Naive B cell (primary cell): ENCODE results near the gene BAIAP2L1. TPM values are rescaled to one million over a fixed set of nuclear protein-coding genes. Genes with fewer than 3 reads are reported as not detected.

Experiments used
- ATAC-seq, 2 donors: fragments of 150-1000 bp; cut with Tn5 transposase; 2 replicates each; pipeline ENCODE4 v1.10.0; 2021; ENCODE audit warnings: low read depth in 2 of 2, mild to moderate bottlenecking in 2 of 2, moderate library complexity in 2 of 2
- DNase-seq: peaks from one replicate; pipeline ENCODE4 v3.0.0; 2022
- H3K27ac Mint-ChIP-seq, 6 donors: one replicate each; pipeline ENCODE4 v1.8.0; 2020 to 2022; ENCODE audit warnings: mild to moderate bottlenecking in 6 of 6, mixed read lengths in 6 of 6, moderate library complexity in 5 of 6, inconsistent platforms in 2 of 6
- H3K27me3 Mint-ChIP-seq, 3 donors: one replicate each; pipeline ENCODE4 v1.8.0; 2021 to 2022; ENCODE audit warnings: mixed read lengths in 3 of 3, mild to moderate bottlenecking in 1 of 3
- H3K36me3 Mint-ChIP-seq, 2 donors: one replicate each; pipeline ENCODE4 v1.8.0; 2020 to 2022; ENCODE audit warnings: mixed read lengths in 2 of 2, inconsistent platforms in 1 of 2, mild to moderate bottlenecking in 1 of 2
- H3K4me1 Mint-ChIP-seq, 3 donors: one replicate each; pipeline ENCODE4 v1.8.0; 2020 to 2022; ENCODE audit warnings: mixed read lengths in 3 of 3, inconsistent platforms in 1 of 3, mild to moderate bottlenecking in 1 of 3, moderate library complexity in 1 of 3
- H3K4me3 Mint-ChIP-seq, 8 donors: one replicate each; pipeline ENCODE4 v1.8.0; 2020 to 2022; ENCODE audit warnings: mild to moderate bottlenecking in 8 of 8, mixed read lengths in 8 of 8, moderate library complexity in 8 of 8, inconsistent platforms in 2 of 8
- H3K9me3 Mint-ChIP-seq, 7 donors: one replicate each; pipeline ENCODE4 v1.8.0; 2020 to 2022; ENCODE audit warnings: mixed read lengths in 7 of 7, mild to moderate bottlenecking in 5 of 7, inconsistent platforms in 2 of 7, moderate library complexity in 1 of 7
- polyA plus RNA-seq, 6 donors: library from polyadenylated mRNA; unstranded; fragments of 300-500 nt; fragmentation: Illumina TruSeq; gene quantifications; one replicate each; pipeline ENCODE4 v1.2.3, GENCODE V29; 2021; ENCODE audit warnings: low read depth in 6 of 6

Gene BAIAP2L1
- polyA plus RNA-seq, 6 donors from 2014 or later: 0.29 to 2.1 (median 1.6) TPM

DNA sequence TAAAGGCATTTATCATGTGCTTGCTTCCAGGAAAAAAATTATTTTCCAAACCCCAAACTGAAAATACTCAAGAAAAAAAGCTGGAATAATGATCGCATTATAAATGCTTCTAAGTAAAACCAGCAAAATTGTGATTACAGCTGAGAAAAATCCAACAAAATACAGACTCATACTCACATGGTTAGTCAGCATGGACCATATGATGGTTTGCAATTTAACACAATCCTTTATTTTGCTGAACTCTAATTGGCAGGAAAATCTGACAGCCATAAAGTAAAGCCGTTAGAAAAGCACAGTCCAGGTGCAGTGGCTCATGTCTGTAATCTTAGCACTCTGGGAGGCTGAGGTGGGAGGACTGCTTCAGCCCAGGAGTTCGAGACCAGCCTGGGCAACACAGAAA lies 59.8 kb downstream of the BAIAP2L1 start:
- Mint-ChIP-seq H3K36me3 (no peaks in the 10 kb centered on the region), H3K4me1 (no peaks in the 10 kb centered on the region), H3K27ac (peak overlapping the region in 1 of 6 donors; percentile 9), H3K4me3 (no peak overlapping the region), H3K27me3 (peaks cover 0 to 4% (median 0%) of the 10 kb centered on the region in 3 donors), H3K9me3 (peaks cover 0 to 12% (median 5%) of the 10 kb centered on the region in 7 donors)
- DNase-seq: no peak
- ATAC-seq: no peak

DNA sequence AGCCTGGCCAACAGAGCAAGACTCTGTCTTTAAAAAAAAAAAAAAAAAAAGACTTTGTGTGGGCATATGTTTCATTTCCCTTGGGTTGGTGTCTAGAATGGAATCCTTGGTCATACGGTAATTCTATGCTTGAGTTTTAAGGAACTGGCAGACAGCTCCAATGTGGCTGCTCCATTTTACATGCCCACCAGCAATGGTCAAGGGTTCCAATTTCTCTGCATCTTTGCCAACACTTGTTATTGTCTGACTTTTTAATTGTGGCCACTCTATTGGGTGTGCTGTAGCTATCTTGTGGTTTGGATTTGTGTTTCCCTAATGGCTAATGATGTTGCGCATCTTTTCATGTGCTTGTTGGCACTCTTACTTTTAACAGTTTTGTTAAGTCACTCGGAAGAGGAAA lies 61.8 kb downstream of the BAIAP2L1 start:
- H3K9me3 Mint-ChIP-seq: peaks cover 0 to 12% (median 5%) of the 10 kb centered on the region in 7 donors
- no peak overlapping the region for H3K27ac Mint-ChIP-seq
- no peaks in the 10 kb centered on the region for H3K36me3 Mint-ChIP-seq
- ATAC-seq (no peak), DNase-seq (no peak)
- H3K4me3 Mint-ChIP-seq: no peak overlapping the region
- H3K4me1 Mint-ChIP-seq: no peaks in the 10 kb centered on the region
- peaks cover 4 to 8% (median 6%) of the 10 kb centered on the region in 3 donors for H3K27me3 Mint-ChIP-seq

- H3K27me3 Mint-ChIP-seq: peaks cover 4 to 8% (median 6%) of the 10 kb centered on the region in 3 donors
- H3K27ac Mint-ChIP-seq: no peak overlapping the region
- ATAC-seq (no peak), DNase-seq (no peak)
- H3K36me3 Mint-ChIP-seq: no peaks in the 10 kb centered on the region
- H3K4me1 Mint-ChIP-seq: no peaks in the 10 kb centered on the region
- H3K9me3 Mint-ChIP-seq: peaks cover 0 to 12% (median 5%) of the 10 kb centered on the region in 7 donors
- H3K4me3 Mint-ChIP-seq: no peak overlapping the region
Observed at GRCh38 chr7:98338441-98338840, 62.4 kb downstream of the BAIAP2L1 start.

DNA sequence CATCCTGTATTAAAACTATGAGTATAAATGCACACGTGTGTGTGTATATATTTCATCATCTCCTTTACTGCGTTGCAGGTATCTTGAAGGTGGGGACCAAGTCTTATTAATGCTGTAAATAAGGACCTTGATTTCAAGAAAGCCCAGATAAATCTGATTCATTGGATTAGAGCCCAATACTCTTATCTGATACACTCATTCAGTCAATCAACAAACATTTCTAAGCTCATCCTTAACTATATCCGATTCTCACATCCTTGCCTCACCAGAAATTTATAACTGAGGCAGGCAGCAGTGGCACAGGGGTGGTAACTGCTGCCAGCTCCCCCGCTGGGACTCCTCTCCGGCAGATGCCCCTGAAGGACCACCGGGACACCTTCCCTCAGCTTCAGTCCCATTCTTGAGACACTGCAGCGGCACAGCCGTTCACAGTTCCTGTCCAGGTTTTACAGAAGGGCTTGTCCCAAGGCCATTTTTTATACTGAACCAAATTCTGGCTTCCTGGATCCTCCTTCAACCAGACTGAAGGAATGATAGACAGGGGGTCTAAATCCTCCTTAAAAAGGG lies 65.4 kb downstream of the BAIAP2L1 start:
- peak overlapping the region in 2 of 6 donors; percentile 5 to 44 for H3K27ac Mint-ChIP-seq
- H3K36me3 Mint-ChIP-seq: peaks cover 5 to 7% of the 10 kb centered on the region in 2 donors
- H3K4me1 Mint-ChIP-seq: no peaks in the 10 kb centered on the region
- H3K27me3 Mint-ChIP-seq: peaks cover 8 to 9% (median 8%) of the 10 kb centered on the region in 3 donors
- no peak for DNase-seq
- no peak overlapping the region for H3K4me3 Mint-ChIP-seq
- peaks cover 0 to 18% (median 5%) of the 10 kb centered on the region in 7 donors for H3K9me3 Mint-ChIP-seq
- ATAC-seq: no peak

DNA sequence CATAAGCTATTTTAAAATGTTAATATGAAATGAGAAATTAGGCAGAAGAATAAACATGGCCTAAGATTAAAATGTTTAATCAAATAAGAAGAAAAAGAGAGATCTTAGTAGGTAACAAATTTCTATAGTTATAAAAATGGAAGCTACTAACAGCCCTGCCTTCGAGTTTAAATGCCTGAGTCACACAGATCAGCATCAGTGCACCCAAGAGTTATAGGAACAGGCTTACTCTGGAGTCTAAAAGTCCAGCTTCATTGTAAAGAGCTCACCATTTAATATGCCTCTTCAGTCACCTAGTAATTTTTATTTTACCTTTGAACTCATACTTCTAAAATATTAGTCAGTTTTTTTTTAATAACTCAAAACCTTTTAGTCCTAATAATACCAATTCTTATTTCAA lies 66.8 kb downstream of the BAIAP2L1 start:
- no peak overlapping the region for H3K27ac Mint-ChIP-seq
- ATAC-seq (no peak), DNase-seq (no peak)
- peaks cover 0 to 12% (median 4%) of the 10 kb centered on the region in 7 donors for H3K9me3 Mint-ChIP-seq
- H3K4me3 Mint-ChIP-seq: no peak overlapping the region
- H3K36me3 Mint-ChIP-seq: peaks cover 5 to 15% of the 10 kb centered on the region in 2 donors
- H3K27me3 Mint-ChIP-seq: peaks cover 8 to 19% (median 12%) of the 10 kb centered on the region in 3 donors
- peaks cover 0 to under 1% (median 0%) of the 10 kb centered on the region in 3 donors for H3K4me1 Mint-ChIP-seq

DNA sequence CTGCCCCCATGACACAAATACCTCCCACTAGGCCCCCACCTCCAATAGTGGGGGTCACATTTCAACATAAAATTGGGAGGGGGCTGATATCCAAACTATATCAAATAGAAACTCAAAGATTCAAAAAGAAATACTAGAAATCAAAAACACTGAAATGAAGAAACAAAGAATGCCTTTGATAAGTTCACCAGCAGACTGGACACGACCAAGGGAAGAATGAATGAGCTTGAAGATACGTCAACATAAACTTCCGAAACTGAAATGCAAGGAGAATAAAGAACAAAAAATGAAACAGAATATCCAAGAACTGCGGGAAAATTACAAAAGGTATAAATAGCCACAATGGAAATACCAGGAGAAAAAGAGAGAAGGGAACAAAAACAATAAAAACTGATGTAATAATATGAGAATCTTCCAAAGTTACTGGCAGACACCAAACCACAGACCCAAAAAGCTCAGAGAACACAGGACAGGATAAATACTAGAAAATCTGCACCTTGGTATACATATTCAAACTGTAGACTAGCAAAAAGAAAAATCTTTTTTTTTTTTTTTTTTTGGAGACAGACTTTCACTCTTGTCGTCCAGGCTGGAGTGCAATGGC lies 69.9 kb downstream of the BAIAP2L1 start:
- peaks cover 5 to 15% of the 10 kb centered on the region in 2 donors for H3K36me3 Mint-ChIP-seq
- peaks cover 0 to 10% (median 0%) of the 10 kb centered on the region in 3 donors for H3K4me1 Mint-ChIP-seq
- ATAC-seq: no peak
- peak overlapping the region in 1 of 6 donors; percentile 34 for H3K27ac Mint-ChIP-seq
- H3K9me3 Mint-ChIP-seq: peaks cover 0 to 7% (median 0%) of the 10 kb centered on the region in 7 donors
- no peak overlapping the region for H3K4me3 Mint-ChIP-seq
- DNase-seq: no peak
- H3K27me3 Mint-ChIP-seq: peaks cover 16 to 34% (median 23%) of the 10 kb centered on the region in 3 donors

DNA sequence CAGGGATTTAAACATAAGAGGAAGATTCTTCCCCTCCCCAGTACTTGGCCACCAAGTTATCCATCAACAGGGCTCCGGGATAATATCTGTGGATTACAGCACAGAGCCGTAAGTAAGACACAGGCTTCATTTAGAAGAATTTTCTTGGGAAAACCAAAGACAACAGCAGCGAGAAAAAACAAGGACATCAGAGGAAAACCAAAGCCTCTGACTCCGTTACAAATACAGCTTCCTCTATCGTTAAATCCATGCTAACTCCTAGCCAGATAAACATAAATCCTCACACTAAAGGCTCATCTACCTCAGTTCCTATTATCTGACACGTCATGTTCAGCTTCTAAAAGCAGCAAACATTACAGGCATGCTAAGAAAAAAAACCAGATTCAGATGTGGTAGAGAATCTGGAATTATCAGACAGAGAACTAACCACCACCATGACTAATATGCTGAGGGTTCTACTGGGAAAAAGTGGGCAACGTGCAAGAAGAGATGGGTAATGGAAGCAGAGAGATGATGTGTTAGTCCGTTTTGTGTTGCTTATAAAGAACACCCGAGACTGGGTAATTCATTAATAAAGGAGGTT lies 71.0 kb downstream of the BAIAP2L1 start:
- DNase-seq (no peak), ATAC-seq (no peak)
- H3K9me3 Mint-ChIP-seq: peaks cover 0 to 7% (median 0%) of the 10 kb centered on the region in 7 donors
- H3K36me3 Mint-ChIP-seq: peaks cover 5 to 15% of the 10 kb centered on the region in 2 donors
- H3K4me3 Mint-ChIP-seq: no peak overlapping the region
- peaks cover 0 to 10% (median 0%) of the 10 kb centered on the region in 3 donors for H3K4me1 Mint-ChIP-seq
- peak overlapping the region in 1 of 6 donors; percentile 53 for H3K27ac Mint-ChIP-seq
- peaks cover 10 to 29% (median 24%) of the 10 kb centered on the region in 3 donors for H3K27me3 Mint-ChIP-seq

DNA sequence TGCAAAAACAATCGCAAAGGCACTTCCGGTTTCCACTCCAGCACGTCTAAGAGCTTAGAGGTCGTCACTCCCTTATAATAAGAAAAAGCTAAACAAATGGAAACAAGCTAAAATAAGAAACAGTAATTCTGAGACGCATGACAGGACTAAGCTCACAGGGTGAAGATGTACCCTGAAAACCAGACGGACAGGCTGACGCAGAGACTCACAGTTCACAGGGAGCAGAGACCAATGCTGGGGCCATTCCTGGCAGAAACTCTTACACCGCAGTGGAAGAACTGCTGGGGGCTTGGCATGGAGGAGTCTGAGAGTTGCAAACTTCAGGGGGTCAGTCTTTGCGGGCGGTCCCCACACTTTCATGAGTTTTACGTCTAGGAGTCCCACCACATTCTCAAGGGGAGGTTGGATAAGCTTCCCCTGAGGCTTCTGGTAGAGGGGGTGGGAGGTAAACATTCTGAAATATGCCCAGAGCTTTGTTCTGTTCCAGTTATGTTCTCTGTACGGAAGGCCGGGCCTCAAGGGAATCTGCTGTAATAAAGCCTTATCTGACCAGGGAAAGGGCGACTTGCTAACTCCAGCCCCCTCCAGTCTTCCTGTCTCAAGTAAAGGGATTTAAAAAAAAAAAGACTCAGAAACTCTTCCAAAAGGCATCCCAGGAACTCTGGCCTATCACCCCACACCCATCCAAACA lies 71.6 kb downstream of the BAIAP2L1 start:
- Mint-ChIP-seq H3K4me3 (no peak overlapping the region), H3K4me1 (peaks cover 0 to 10% (median 0%) of the 10 kb centered on the region in 3 donors), H3K36me3 (peaks cover 5 to 15% of the 10 kb centered on the region in 2 donors), H3K27me3 (peaks cover 8 to 29% (median 24%) of the 10 kb centered on the region in 3 donors), H3K9me3 (peaks cover 0 to 7% (median 0%) of the 10 kb centered on the region in 7 donors), H3K27ac (peak overlapping the region in 1 of 6 donors; percentile 53)
- DNase-seq: no peak
- ATAC-seq: peak in 1 of 2 donors; percentile 21

DNA sequence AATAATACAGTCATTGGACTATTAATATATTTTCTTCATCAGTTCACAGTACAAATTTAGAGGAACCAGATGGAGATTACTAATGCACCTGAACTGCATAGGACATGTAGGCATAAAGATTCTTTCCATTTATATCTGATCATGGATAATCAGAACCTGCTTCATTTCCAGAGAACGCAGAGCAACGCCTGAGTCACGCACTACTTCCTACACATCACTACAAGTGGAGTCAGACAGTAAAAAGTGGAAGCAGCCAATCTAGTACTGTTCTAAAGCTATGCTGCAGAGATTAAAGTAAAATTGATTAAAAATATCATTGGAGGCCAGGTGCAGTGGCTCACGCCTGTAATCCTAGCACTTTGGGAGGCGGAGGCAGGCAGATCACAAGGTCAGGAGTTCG lies 76.1 kb downstream of the BAIAP2L1 start:
- Mint-ChIP-seq H3K27ac (no peak overlapping the region), H3K9me3 (no peaks in the 10 kb centered on the region), H3K27me3 (peaks cover 27 to 43% (median 31%) of the 10 kb centered on the region in 3 donors), H3K36me3 (peaks cover 0 to 1% of the 10 kb centered on the region in 2 donors), H3K4me3 (no peak overlapping the region), H3K4me1 (peaks cover 0 to 10% (median 0%) of the 10 kb centered on the region in 3 donors)
- no peak for DNase-seq
- no peak for ATAC-seq

DNA sequence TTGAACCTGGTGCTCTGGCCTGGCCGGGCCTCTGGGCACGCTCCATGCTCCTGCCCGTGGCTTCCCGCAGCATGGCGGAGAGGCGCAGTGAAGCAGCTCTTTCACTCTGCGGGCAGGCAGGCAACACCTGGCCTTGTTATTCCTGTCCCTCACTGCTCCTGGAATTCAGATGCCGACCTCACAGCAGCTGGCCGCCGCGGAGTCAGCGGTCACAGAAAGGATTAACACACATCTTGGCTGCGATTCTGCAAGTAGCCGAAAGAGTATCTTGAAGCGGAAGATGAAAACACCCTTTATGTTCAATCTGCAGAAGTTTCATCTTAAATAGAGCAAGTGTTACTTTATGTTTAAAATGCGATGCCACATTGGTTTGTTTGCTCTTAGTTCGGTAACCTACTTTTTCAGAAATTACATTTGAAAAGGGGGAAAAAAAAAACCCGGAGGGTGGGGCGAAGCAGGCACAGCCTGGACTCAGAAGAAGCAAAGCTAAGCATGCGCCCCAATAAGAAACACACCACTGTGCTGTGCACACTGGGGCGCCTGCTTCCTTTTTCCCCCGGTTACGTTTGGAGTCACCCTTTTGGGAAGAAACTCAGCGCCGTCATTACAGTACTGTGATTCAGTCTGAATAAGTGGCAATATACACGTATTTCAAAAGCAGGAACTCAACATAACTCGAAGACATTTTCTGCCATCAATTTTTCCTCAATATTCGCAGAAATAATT lies 77.1 kb downstream of the BAIAP2L1 start:
- Mint-ChIP-seq H3K4me1 (peaks cover 0 to 6% (median 0%) of the 10 kb centered on the region in 3 donors), H3K27me3 (peaks cover 26 to 35% (median 31%) of the 10 kb centered on the region in 3 donors), H3K27ac (peak overlapping the region in 3 of 6 donors; percentile 34 to 63 (median 54)), H3K36me3 (no peaks in the 10 kb centered on the region), H3K9me3 (no peaks in the 10 kb centered on the region), H3K4me3 (peak overlapping the region in 4 of 8 donors; percentile 23 to 73 (median 64))
- ATAC-seq: no peak
- DNase-seq: no peak

DNA sequence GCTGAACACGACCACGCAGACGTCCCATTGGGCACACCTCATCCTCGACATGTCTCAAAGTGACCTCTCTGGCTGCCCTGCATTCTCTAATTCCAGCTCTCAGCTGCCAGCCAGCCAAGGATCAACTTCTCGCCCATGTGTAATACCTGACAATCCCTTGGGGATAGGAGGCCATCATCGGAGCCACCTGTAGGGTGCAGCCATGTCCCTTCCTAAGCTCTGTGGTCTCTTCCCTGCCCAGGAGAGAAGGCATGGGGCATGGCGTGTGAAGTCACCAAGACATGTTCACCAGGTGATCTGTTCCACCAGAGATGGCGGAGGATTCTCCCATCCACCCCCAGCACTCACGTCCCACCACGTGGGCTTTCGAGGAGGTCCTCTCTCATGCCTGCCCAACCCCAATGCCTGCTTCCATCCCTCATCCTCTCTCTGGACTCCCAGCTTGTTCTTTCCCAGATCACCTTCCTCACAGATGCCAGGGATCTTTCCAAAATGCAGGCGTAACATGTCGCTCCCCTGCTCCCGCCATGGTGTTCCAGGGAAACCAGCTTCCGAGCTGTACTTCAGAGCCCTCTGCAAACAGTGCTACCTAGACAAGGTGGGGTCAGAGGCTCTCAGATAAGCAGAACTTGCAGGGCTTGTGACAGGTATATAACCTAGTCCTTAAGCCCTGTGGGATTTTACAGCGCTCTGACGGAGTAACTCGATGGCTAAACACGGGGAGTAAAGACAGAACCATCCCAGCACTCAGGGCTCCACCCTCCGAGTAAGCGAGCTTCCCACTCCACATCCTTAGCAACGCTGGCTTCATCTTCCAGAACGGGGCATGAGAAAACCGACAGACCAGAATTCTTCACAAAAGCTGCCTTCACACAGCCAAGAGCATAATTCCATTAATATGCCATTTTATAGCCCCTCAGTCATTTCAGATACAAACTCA lies 78.3 kb downstream of the BAIAP2L1 start:
- no peak for ATAC-seq
- Mint-ChIP-seq H3K36me3 (peaks cover 0 to 7% of the 10 kb centered on the region in 2 donors), H3K27ac (peak overlapping the region in 1 of 6 donors; percentile 72)

GRCh38 chr7:98321301-98321700 lies 79.6 kb downstream of the BAIAP2L1 start:
- ATAC-seq (no peak), DNase-seq (no peak)
- no peak overlapping the region for H3K27ac Mint-ChIP-seq
- peaks cover 4 to 22% (median 8%) of the 10 kb centered on the region in 3 donors for H3K4me1 Mint-ChIP-seq
- no peak overlapping the region for H3K4me3 Mint-ChIP-seq
- peaks cover 0 to 4% (median 0%) of the 10 kb centered on the region in 7 donors for H3K9me3 Mint-ChIP-seq
- H3K36me3 Mint-ChIP-seq: peaks cover 0 to 17% of the 10 kb centered on the region in 2 donors
- peaks cover 36 to 46% (median 46%) of the 10 kb centered on the region in 3 donors for H3K27me3 Mint-ChIP-seq

More for the DNA sequence above, 78.3 kb downstream of the BAIAP2L1 start:
- DNase-seq: no peak
- Mint-ChIP-seq H3K4me3 (no peak overlapping the region), H3K4me1 (peaks cover 0 to 12% (median under 1%) of the 10 kb centered on the region in 3 donors), H3K27me3 (peaks cover 33 to 40% (median 39%) of the 10 kb centered on the region in 3 donors), H3K9me3 (peaks cover 0 to 1% (median 0%) of the 10 kb centered on the region in 7 donors)
